ENCODE measurements around the gene TBX20.
"Not testable (repeated sequence)": the region's sequence is repeated elsewhere in the genome, so short reads cannot be mapped to it uniquely, and the experiment has no call there.

GRCh38 chr7:35202353-35202752 lies 51.5 kb downstream of the TBX20 start:
- not testable (repeated sequence) for TF ChIP-seq CTCF, POLR2A (IDR thresholded peaks at IDR 0.05)

Data from breast epithelium (tissue), 3 donors.